Hepatocyte (in vitro differentiated cells): ENCODE results near the gene ANO9.

Source experiments
- EZH2 ChIP-seq: fragments of 200-600 bp; sonication (generic); IDR thresholded peaks from 2 replicates; pipeline ENCODE4 v1.6.1; 2016; ENCODE audit warnings: antibody characterized with exemption, mild to moderate bottlenecking, borderline replicate concordance
- EZH2phosphoT487 ChIP-seq: fragments of 200-600 bp; sonication (generic); IDR thresholded peaks from one replicate; pipeline ENCODE4 v1.6.1; 2018; ENCODE audit warnings: antibody characterized with exemption, mild to moderate bottlenecking, low read depth, moderate library complexity; ENCODE audit not compliant: unreplicated experiment, severe bottlenecking
- TF ChIP-seq, protein P1 (sequence below): fragments of 200-600 bp; sonication (generic); IDR thresholded peaks from 2 replicates; pipeline ENCODE4 v1.5.1; 2016; ENCODE audit warnings: antibody characterized with exemption, mild to moderate bottlenecking; ENCODE audit not compliant: poor library complexity

DNA sequence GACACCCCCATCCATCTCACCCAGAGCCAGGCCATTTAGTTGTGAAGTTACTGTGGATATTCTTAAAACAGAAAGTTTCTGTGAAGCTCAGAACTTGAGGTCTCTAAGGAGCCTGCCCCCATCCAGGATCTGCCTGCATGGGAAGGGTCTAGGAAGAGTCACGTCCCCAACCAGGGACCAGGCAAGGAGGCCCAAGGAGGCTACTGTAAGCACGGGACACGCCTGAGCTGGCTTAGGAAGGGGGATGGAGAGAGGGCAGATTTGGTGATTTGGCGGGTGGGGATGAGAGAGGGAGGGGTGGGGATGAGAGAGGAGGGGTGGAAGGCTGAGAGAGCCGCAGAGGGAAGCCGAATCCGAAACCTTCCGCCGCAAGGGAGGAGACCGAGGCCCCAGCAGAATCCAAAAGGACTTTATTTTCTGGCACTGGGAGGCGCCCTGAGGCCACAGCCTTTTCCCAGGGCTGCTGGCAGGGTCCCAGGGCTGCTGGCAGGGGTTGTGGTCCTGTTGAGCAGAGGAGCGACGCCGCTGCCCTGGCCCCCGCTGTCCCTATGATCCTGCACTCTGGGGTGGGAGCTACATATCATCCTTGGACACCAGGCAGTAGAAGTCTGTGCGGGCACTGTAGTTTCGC is 36.4 kb downstream of the ANO9 start:
- TF ChIP-seq, protein P1, sequence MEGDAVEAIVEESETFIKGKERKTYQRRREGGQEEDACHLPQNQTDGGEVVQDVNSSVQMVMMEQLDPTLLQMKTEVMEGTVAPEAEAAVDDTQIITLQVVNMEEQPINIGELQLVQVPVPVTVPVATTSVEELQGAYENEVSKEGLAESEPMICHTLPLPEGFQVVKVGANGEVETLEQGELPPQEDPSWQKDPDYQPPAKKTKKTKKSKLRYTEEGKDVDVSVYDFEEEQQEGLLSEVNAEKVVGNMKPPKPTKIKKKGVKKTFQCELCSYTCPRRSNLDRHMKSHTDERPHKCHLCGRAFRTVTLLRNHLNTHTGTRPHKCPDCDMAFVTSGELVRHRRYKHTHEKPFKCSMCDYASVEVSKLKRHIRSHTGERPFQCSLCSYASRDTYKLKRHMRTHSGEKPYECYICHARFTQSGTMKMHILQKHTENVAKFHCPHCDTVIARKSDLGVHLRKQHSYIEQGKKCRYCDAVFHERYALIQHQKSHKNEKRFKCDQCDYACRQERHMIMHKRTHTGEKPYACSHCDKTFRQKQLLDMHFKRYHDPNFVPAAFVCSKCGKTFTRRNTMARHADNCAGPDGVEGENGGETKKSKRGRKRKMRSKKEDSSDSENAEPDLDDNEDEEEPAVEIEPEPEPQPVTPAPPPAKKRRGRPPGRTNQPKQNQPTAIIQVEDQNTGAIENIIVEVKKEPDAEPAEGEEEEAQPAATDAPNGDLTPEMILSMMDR, result no peak
- TF ChIP-seq EZH2, result no peak
- no peak for TF ChIP-seq EZH2phosphoT487
